HG03159 (cell line): Measurements from ENCODE around the gene GLRX.

ENCODE experiments used
- ATAC-seq: cut with Tn5 transposase; IDR thresholded peaks from one replicate; pipeline ENCODE4 v1.9.1; 2021; ENCODE audit warnings: mild to moderate bottlenecking, moderate library complexity; ENCODE audit not compliant: unreplicated experiment

Gene GLRX, protein sequence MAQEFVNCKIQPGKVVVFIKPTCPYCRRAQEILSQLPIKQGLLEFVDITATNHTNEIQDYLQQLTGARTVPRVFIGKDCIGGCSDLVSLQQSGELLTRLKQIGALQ

DNA sequence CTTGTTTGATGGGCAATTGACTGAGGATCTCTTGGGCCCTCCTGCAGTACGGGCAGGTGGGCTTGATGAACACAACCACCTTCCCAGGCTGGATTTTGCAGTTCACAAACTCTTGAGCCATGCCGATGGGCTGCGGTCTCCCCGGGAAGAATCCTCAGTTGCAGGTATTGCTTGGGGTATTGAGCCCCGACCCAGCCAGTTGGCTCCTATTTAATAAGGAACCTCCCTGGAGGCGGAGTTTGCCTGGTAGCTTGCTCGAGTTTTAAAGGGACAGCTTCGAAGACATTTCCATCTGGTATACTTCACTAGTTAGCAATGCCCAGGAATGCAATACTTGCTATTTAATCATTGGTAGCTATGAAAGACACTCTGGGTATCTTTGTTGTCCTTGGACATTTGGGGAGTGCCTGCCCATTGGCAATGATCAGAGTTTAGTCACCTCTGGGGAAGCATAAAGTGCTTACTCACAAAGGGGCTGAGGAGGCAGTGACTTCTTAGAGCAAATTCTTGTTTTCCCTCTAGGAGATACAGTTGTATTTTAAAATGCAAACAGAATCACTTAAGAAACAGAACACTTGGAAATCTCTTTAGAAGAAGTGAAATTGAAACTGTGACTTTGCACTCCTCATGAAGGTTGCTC lies at the start of gene GLRX:
Gene GLRX, minus strand, starts transcription at position 185 of the 640 bp plus-strand sequence. Its CDS starts 64 bp downstream, at position 121.
- ATAC-seq: peak; percentile 33

DNA sequence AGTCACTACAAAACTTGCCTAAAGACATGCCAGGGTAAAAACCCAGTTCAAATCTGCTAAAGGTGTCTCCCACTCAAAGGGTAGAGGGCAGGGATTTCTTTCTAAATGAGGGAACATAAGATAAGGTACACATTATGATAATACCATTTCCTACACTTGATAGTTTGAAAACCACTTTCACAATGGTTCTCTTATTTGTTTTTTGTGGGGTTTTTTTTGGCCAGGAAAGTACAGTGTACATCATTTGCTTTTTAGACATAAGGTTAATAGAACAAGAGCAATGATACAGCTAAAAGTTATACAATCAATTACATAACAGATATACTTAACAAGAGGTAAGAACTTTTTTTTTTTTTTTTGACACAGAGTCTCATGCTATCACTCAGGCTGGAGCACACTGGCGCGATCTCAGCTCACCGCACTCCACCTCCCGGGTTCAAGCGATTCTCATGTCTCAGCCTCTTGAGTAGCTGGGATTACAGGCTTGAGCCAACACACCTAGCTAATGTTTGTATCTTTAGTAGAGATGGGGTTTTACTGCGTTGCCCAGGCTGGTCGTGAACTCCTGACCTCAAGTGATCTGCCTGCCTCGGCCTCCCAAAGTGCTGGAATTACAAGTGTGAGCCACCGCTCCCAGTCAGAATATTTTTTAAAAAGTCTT lies 48.8 kb upstream of the GLRX start:
- ATAC-seq: no peak

DNA sequence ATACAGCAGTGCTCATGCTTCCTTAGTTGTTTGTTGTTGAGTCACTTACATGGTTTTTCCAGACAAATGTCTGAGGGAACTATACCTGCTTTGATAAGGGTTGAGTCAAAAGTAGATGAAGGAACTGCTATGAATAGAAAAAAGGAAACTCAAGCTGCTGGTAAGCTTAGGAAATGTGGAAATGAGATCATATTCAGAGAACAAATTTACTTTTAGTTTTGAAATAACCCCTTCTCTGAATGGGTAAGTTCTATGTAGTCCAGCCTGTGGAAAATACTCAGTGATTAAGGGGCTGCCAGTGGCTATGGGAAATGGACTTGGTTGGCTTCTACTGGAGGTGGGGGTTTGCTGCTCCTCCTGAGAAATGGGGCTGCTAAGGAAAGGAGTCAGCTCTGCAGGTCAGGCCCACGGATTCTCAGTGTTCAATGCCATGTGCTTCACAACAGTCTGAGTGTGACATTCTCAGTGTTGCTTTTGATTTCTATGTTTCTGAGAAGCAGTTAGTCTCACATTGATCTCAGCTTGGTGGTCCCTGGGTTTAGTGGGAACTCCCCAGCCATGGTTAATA lies 47.7 kb upstream of the GLRX start:
- peak; percentile 59 for ATAC-seq

DNA sequence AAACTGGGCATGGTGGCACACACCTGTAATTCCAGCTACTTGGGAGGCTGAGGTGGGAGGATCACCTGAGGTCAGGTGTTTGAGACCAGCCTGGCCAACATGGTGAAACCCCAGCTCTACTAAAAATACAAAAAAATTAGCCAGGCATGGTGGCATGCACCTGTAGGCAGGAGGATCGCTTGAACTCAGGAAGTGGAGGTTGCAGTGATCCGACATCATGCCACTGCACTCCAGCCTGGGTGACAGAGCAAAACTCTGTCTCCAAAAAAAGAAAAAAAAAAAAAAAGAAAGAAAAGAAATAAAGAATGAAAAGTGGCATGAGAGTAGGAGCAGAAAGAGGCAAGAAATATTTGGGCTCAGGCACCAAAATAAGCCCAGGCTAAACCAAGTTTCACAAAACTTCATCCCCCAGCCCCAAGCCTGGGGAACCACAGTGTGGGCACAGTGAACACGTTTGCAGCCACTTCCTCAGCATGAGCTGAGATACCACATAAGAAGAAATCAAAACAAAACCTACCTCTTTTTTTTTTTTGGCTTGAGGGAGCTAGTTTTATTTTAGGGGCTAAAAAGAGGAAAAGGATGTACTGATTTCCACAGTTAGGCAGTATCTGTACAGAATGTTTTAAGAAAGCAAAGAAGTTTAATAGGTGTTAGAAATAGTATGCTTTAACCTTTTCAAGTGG lies 46.8 kb upstream of the GLRX start:
- peak; percentile 56 for ATAC-seq

DNA sequence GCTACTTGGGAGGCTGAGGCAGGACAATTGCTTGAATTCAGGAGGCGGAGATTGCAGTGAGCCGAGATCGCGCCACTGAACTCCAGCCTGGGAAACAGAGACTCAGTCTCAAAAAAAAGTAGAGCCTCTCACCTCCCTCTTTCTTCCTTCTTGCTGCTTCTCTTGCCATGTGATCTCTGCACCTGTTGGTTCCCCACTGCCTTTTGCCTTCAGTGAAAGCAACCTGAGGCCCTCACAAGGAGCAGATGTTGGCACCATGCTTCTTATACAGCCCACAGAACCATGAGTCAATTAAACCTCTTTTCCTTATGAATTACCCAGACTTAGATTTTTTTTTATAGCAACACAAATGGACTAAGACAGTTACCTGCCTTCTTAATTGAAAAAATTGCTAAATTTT lies 45.6 kb upstream of the GLRX start:
- no peak for ATAC-seq

DNA sequence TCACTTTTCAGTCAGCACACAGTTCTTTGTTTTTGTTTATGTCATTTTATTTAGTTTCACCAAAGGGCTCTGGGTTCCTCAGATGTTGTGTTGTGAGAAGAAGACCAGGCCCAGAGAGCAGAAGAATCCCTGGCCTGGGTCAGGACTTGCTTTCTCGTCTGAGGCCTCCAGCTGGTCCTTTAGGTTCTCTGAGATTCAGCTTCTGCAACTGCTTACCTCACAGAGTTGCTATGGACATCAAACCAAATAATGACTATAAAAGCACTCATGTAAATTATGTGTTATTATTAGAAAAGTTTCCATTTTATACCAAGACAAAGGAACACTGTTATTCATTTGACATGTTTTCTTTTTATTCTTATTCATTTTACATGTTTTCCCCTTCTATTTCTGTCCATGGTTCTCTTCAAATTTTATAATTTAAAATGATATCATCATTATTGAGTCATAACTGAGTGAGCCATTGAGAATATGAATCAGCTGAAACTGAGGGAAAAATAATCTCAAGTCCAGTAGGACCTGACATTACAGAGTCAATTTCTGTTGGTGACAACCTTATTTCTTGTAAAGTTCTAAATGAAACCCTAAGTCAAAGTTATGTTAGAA lies 44.0 kb upstream of the GLRX start:
- no peak for ATAC-seq

DNA sequence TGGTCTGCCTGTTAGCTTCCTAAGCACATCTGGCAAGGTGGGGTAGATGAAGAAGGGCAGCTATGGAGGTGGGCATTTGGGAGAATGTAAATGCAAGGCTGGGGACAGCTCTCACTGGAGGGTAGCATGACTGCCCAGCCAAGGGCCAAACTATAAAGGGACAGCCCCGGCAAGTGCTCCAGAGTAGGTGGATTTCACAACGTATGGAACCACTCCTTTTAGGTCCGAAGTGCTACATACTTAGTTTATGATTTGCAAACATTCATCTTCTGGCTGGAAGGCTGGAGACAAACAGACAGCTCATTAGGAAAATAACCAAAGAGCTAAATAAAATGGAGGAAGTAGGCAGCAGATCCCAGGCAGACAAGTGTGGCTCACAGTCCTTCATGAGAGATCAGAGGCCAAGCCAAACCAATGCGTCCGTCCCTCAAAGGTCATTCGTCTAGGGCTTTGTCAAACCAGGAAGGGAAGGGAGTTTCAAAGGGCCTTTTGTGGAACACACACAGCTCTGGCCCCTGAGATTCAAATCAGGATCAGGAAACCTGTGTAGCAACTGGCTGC lies 42.5 kb upstream of the GLRX start:
- no peak for ATAC-seq

DNA sequence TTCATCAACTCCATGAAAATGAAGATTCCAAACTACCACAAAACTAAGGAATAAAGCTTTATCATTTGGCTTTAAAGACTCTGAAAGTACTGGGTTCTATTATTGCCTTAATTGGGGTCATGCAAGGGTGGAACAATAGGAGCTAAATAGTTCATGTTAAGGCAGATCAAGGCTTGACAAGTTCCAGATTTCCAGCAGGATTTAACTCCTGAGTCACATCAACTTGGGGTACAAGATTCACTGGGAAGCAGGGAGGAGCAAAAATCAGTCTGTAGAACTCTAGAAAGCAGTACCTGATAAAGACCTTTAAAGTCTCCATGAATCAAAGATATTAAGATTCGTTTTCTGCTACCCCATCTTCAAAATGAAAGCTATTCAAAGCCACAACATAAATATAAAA lies 41.9 kb upstream of the GLRX start:
- ATAC-seq: no peak

DNA sequence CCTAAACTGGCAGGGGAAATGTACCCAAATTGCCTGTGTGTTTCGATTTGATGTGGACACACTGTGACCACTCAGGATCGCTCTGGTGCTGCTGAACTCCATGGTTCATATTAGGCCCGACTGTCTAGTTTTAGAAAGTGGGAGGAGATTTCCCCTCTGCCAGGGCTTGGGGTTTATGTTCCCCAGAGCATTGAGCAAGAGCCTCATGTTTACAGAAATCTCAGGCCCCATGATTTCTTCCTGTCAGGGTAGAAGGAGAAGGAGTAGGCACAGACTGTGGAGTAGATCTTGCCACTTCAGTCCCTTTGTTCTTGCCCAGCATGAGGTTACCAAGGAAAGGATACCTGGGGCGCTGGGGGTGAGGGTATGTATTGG lies 40.8 kb upstream of the GLRX start:
- ATAC-seq: no peak

DNA sequence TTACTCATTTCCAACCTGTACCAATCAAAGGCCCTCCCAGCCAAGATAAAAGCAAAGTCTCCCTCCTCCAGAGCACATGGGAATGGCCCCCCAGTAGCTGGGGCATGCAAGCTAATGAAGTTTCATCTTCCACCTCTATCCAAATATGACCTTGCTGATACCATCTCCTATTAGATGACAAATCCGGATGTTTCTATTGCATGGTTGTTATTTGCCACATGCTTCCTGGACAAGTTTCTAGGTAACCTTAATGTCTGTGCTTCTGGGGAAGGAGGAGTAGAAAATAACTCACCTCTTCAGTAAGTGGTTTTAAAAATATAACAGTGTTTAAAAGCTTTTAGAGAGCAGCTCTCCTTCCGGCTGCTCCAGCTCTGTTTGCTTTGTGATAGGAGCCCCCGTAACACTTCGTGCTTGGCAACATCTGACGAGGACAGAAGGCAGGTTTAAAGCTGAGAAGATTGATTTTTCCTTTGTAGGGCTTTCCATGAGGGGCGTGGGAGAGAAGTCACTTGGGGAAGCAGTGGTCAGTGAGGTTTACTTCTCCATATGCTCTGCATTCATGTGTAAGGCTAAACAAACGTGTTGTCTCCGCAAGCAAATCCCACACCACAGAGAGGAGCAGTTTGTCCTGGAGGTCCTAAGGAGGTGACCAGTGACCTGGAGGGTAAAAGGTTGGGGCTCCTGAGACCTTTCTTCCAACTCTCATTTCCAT lies 40.3 kb upstream of the GLRX start:
- ATAC-seq: no peak

DNA sequence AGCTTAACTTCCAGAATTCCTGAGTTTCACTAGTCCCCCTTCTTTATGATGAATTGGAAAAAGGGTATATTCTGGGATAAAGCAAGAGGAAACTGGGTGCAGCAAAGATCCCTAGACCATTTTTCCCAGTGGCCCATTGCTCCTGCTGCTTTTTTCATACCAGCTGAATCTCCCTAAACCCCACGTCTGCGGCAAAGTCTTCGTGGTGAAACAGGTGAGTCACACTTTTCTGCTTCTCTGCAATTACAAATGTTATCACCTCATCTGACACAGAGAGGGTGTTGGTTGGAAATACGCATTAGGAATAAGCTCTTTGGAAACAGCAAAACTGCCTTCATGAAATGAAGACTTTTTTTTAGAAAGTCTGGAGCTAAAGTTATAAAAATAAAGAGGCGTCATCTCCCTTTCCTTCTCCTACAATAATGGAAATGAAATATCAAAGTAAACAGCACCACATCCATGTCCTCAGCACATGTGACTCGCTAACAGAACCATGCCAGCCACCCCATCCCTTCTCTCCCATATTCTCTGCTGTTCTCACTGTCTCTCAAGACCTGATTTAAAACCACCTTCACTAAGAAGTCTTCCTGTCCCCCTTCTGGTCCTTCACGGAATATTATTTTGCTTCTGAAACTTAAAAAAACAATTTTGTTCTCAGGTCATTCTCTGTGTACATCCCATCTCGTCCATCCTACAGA lies 39.5 kb upstream of the GLRX start:
- no peak for ATAC-seq

DNA sequence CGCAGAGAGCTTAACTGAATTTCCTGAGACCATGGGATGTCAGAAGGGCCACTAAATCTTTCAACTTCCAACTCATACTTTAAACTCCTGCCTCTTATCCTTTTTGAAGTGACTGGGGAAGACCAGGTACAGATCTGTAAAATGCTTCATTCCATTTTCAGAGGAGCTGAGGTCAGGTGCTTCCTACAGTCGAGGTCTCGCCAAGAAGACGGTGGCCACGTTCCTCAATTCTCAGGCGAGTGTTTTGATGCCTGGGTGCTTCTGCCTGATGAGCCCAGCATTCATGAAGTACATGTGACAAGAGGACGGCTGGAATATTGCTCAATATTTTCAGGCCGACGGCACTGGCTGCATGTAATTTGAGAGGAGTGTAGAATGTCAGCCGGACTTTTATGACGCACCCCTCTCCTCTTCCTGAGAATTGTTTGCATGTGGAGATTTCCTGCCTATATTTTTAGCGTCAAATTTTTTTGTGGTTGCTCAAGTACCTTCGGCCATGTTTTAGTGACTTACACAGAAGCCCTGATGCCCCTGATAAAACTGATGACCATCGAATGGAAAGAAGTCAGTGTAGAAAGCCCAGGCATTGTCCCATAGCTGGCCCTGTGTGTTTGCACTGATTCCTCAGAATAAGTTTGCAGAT lies 38.8 kb upstream of the GLRX start:
- ATAC-seq: no peak

DNA sequence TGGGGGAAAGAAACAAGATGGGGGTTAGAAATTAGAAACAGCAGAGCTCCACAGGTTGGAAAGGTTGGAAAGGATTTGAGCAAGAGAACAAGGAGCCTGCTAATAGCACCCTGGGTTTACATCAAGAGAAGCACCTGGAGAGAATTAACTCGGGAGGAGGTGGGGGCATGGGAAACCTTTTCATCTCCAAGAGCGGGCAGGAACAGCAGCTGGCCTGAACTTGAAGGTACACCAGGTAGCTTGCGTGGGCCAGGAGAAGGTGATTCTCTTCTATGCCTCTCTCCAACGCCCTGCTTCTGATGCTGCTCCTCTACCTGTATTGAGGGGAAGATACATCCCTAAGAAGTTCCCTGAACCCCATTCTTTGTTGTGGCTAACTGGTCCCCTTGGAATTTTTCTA lies 37.1 kb upstream of the GLRX start:
- ATAC-seq: no peak

DNA sequence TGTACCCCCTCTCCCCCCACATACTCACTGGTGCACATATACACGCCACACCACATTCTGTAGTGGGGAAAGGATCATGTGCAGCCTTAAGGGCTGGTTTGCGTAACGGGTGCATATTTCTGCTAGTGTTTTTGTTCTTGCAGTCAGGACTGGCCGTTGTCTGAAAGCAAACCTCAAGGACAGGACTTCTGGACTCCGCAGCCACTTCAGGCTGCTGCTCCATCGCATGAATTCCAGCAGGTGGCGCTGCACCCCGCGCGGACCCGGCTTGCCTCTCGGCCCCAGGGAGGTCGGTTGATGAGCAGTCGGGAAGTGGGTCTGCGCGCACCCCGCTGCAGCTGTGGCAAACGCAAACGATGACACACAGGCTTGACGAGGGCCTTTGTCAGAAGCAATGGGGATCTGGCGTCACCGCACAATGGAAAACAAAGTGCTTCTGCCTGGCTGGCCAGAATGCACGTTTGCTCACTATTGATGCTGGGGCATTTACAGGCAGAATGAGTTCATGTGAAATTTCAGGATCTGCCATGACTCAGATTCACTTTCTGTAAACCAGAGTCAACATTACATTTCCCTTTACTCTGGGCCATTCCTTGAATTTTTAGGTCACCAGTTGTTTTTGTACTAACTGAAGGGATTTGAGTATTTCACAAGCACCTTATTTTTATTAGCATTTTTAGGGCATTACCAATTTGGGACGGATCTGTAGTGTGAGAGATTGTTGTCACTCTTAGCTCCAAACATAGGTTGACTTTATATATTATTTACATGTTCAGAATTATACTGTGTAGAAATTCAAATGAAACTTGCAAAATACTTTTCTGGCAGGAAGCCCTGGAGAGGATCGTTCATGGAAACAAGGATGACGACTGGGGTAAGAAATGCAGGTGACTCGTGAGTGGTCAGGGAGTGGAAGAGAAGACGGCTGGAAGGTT lies 36.4 kb upstream of the GLRX start:
- peak; percentile 90 for ATAC-seq

DNA sequence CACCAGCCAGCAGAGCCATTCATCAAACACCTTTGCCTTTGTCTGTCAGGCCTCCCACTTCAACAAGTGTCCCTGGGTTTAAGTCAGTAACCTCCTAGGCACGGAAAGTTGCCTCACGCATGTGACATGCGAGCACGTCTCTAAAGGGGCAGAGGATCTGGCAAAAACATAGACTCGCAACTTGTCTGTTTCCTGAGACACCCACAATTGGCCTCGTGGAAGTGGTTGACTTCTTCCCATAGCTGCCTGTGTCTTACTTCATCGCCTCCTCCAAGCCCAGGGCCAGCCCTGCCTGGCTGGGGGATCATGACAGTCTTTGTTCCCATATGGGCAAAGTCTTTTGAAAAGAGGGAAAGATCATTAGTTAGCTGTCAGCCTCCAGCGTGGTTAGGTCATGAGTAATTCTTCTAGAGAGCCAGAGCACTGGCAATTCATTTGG lies 35.5 kb upstream of the GLRX start:
- ATAC-seq: no peak

DNA sequence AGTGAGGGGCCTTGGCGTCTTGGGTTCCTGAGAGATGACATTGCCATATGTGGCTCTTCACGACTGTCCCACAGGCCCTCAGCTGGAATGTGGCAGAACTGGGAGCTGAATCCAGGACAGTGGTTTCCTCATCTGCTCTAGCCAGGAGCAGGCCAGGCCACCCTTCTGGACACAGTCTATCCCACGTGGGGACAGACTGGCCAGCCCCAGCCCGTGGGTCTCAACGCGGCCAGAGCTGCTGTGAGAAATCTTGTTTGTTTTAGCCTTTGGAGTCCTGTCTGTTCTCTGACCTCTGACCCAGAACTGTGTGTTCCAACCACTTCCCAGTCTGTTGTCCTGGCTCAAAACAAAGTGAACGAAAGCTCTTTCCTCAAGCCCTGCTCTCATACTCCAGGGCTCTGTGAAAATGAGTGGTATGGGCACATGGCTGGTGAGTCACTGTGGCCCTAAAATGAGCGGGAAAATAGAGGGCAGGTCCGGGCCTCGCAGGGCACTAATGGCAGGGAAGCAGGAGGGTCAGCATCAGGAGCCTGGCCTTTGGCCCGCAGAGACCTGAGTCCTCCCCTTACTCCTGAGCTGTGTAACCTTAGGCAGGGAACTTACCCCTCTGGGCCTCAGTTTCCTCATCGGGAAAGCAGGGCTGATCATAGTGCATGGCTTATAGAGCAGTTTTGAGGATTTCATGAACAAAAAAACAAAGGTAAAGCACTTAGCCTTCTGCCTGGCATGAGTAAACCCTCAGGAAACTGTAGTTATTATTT lies 34.8 kb upstream of the GLRX start:
- no peak for ATAC-seq

DNA sequence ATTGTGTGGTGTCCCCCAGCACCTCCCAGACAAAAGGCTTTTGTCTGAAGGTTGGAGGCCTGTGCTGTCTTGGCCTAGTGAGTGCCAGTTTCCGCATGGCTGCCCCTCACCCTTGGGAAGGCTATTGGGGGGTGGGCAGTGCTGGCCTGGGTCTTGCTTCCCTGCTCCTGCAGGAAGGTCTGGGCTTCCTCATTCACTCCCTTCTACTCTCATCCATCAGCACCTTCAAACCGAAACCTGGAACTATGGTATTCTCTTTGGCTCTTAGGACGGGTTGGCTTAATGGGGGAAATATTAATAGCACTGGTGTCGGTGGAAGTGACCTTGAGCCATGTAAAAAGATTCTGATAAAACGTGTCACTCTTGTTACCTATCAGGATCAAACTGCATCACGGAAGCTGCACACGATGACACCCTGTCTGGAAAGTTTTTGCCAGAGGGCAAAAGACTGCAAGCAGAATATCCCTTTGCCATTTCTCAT lies 34.0 kb upstream of the GLRX start:
- ATAC-seq: no peak
